Fibroblast of skin of back (primary cell): ENCODE measurements around the gene MBNL2.

Source experiments
- DNase-seq: peaks from one replicate; pipeline ENCODE4 v3.0.0-alpha.2; 2013

MBNL2 gene

GRCh38 chr13:97306106-97306505, 84.0 kb downstream of the MBNL2 start:
- no peak for DNase-seq

- DNase-seq: peak; percentile 47
Observed at GRCh38 chr13:97306645-97307044, 84.5 kb downstream of the MBNL2 start.

- DNase-seq: no peak
Observed at GRCh38 chr13:97307118-97307881, 85.2 kb downstream of the MBNL2 start.

DNA sequence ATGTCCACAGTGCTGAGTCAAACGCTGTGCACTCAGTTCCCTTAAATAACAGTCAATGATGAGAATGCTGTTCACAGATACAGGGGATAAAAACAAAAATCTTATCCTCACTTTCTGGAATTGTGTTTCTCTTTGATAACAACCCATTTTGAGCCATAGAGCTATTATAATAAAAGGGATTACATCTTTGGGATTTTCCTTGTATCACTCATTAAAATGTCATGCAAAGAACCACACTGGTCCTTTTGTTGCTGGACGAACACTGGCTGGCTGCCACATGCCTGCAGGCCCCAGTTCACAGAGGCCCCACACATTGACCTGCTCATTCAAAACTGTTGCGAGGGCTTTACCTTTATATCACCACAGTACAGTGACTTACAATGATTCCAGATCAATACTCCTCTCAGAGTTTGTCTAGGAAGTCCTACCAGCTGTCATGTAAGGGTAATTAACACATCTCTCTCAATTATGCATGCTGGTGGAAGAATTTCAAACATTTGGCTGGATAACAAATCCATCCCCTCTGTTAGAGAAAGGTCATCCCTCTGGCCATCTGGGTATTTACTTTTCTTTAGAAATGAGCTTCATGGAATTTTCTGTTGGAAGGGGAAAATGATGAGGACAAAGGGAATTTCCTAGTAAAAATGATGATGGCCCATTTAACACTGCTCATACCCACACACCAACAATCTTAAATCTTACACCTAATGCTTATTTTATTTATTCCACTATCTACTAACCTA, 85.9 kb downstream of the MBNL2 start:
- DNase-seq: peak; percentile 82

- peak; percentile 51 for DNase-seq
Observed at GRCh38 chr13:97308735-97309429, 86.7 kb downstream of the MBNL2 start.

GRCh38 chr13:97310809-97311436, 88.8 kb downstream of the MBNL2 start:
- no peak for DNase-seq

DNA sequence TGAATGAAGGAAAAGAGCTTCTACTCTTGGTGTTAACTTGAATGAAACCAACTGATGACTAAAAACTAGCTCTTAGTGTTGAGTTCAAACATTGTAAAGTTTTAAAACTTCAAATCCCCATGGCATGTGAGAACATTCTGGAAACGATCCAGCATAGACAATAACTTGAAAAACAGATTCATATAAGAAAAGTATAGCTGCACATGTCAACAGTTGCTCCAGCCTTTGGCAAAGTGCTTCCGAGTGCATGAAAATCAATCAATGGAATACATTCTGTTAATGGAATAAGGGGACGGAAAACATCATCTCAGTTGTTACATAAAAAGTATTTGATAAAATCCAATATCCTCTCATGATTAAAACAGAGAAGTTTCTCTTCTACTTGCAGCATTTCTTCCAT, 89.8 kb downstream of the MBNL2 start:
- DNase-seq: no peak

- no peak for DNase-seq
Observed at GRCh38 chr13:97313551-97314260, 91.6 kb downstream of the MBNL2 start.

DNA sequence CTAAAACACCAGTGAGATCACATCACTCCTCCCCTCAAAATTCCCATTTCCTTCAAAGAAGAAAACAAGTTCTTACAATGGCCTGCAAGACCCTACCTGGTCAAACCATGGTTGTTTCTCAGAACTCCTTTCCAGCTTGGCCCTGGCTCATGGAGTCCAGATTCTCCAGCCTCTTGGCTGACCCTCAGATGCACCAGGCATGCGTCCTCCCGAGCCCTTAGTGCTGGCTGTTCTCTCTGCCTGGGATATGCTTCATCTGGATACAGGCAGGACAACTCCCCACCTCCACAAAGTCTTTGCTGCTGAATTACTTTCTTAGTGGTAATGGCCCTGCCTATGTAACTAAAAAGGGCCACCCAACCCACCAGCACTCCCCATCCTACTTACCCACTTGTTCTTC, 94.3 kb downstream of the MBNL2 start:
- no peak for DNase-seq

GRCh38 chr13:97317933-97318332, 95.8 kb downstream of the MBNL2 start:
- DNase-seq: no peak

GRCh38 chr13:97318532-97318931, 96.4 kb downstream of the MBNL2 start:
- no peak for DNase-seq

GRCh38 chr13:97319113-97319720, 97.1 kb downstream of the MBNL2 start:
- DNase-seq: no peak

DNA sequence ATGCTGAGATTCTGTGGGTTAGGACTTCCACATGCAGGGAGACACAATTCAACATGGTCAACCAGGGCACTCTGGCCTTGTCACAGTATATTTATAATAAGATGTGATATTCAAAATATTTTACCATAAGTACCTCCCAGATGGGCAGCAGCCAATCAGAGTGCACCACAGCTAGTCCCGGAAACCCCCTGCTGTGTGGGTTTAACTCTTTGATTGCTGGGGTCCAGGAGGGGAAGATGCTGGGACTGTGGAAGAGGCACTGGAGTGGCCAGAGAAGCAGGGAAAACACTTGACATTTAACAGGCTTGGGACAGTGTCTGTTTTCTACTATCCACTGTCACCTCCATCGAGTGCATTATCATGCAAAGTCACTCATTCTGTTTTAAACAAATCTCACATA, 99.0 kb downstream of the MBNL2 start:
- DNase-seq: peak; percentile 18

DNA sequence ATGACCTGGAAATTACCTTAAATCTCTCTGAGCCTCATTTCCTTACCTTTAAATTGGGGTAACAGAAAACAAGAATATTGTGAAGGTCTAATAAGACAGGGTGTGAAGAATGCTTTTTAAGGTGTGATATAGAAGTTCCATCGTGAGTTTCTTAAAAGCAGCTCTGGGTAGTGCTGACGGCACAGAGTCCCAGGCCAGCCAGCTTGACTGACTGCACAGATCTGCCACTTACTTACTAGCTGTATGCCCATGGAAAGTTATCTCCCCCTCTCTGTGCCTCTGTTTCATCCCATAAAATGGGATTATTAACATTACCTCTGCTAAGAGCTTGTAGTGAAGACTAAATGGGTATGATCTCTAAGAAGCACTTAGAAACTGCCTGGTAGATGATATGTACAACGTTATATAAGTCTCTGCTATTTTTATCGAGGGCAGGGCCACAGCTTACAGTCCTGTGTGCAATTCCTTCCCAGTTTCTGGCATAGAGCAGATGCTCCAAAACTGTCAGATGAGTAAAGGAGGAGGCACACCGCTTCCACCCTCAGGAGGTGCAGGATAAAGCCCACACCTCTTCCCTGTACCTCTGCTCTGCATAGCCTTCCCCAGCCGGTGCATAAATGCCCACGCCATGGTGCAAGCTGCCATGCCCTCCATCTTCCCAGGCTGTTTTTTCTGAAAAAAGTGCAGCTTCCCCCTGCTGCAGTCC, 99.6 kb downstream of the MBNL2 start:
- DNase-seq: no peak

- peak; percentile 57 for DNase-seq
Observed at GRCh38 chr13:97322740-97323342, 100.7 kb downstream of the MBNL2 start.

GRCh38 chr13:97324115-97324514, 102.0 kb downstream of the MBNL2 start:
- no peak for DNase-seq

GRCh38 chr13:97325738-97326137, 103.6 kb downstream of the MBNL2 start:
- no peak for DNase-seq

- DNase-seq: no peak
Observed at GRCh38 chr13:97327086-97327485, 105.0 kb downstream of the MBNL2 start.

DNA sequence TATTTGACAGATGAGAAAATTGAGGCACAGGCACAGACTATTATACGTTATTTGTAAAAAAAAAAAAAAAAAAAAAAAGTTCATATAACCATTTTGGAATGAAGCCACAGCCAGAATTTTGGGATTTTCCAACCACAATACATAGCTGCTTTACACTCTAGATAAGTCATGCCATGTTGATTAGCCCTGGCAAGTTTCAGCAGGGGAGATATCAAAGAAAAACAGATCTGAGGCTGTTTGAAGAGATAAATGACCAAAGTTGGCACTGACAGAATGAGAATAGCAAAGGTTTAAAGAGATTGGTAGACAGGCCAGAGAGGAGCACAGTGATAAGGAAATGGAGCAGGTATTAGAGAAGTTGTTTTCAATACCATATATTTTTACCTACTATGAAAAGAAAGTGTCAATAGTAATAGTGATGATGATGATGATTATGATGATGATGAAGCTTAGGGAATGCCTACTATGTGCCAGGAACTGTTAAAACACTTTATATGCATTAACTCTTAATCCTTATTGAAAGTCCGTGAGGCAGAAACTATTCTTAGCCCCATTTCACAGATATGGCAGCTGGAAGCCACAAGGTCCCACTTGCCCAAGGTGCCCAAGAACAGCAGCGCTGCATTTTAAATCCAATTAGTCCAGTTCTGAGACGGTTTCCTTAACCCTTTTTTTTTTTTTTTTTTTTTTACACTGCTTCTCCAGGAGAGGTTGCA, 105.5 kb downstream of the MBNL2 start:
- peak; percentile 20 for DNase-seq

GRCh38 chr13:97328222-97328790, 106.2 kb downstream of the MBNL2 start:
- peak; percentile 89 for DNase-seq
